WERI-Rb-1 (cell line): ENCODE measurements around the gene SLC22A13.

ENCODE experiments used
- DNase-seq: peaks from one replicate; pipeline ENCODE4 v3.0.0-alpha.2; 2020
- H3K27ac ChIP-seq: fragments of 250-450 bp; sonication (Bioruptor Pico); 2 replicates; pipeline ENCODE4 v1.5.1; 2020; ENCODE audit warnings: mild to moderate bottlenecking, moderate library complexity
- H3K27me3 ChIP-seq: fragments of 250-450 bp; sonication (Bioruptor Pico); 2 replicates; pipeline ENCODE4 v1.5.1; 2021; ENCODE audit warnings: mild to moderate bottlenecking, low read depth, moderate library complexity; ENCODE audit not compliant: insufficient read depth, severe bottlenecking
- H3K36me3 ChIP-seq: fragments of 250-450 bp; sonication (Bioruptor Pico); 2 replicates; pipeline ENCODE4 v1.5.1; 2020; ENCODE audit warnings: mild to moderate bottlenecking, moderate library complexity
- H3K4me3 ChIP-seq: 2 replicates; pipeline ENCODE4 v1.5.1; 2011; ENCODE audit warnings: low read depth, mild to moderate bottlenecking, control low read depth, low read length
- H3K9me3 ChIP-seq: fragments of 250-450 bp; sonication (Bioruptor Pico); 2 replicates; pipeline ENCODE4 v1.5.1; 2021; ENCODE audit warnings: mild to moderate bottlenecking, moderate library complexity; ENCODE audit not compliant: severe bottlenecking
- CTCF ChIP-seq: IDR thresholded peaks from 2 replicates; pipeline ENCODE4 v1.5.1; 2011; ENCODE audit warnings: low read depth, mild to moderate bottlenecking, control low read depth, inconsistent platforms, low read length

Gene SLC22A13

GRCh38 chr3:38327335-38328009 is 61.9 kb downstream of the SLC22A13 start:
- no peaks in the 10 kb centered on the region for H3K27me3 ChIP-seq
- no peak overlapping the region for H3K4me3 ChIP-seq
- H3K36me3 ChIP-seq = no peaks in the 10 kb centered on the region
- H3K27ac ChIP-seq = no peak overlapping the region
- TF ChIP-seq CTCF = no peak
- no peak for DNase-seq
- peaks cover 6% of the 10 kb centered on the region for H3K9me3 ChIP-seq
